WTC11 (cell line): Measurements from ENCODE around the gene JAML. TPM values are rescaled to one million over a fixed set of nuclear protein-coding genes. Genes with fewer than 3 reads are reported as not detected.

Source experiments
- ATAC-seq: fragments of 200-7000 bp; cut with Tn5 transposase; 2 replicates; pipeline ENCODE4 v1.10.0; 2021; ENCODE audit warnings: mild to moderate bottlenecking, moderate library complexity
- CTCF ChIA-PET: fragments of 300-600 bp; sonication (Branson Sonifier 250); formaldehyde crosslinking; loops from one replicate; lab custom pipeline; 2021; ENCODE audit warnings: antibody characterized with exemption; lab: Charles Lee
- POLR2A ChIA-PET: fragments of 350-600 bp; sonication (Branson Sonifier 250); formaldehyde crosslinking; loops from one replicate; lab custom pipeline; 2021; ENCODE audit warnings: antibody characterized with exemption; lab: Charles Lee
- DNase-seq: peaks from one replicate; pipeline ENCODE4 v3.0.0; 2021; ENCODE audit warnings: low spot score
- H3K27ac Mint-ChIP-seq: 2 replicates; pipeline ENCODE4 v1.8.0; 2021; ENCODE audit warnings: mixed read lengths
- H3K27me3 Mint-ChIP-seq: 2 replicates; pipeline ENCODE4 v1.8.0; 2021; ENCODE audit warnings: low read depth, mild to moderate bottlenecking, moderate library complexity, mixed read lengths
- H3K36me3 Mint-ChIP-seq: 2 replicates; pipeline ENCODE4 v1.8.0; 2021; ENCODE audit warnings: mixed read lengths
- H3K4me1 Mint-ChIP-seq: 2 replicates; pipeline ENCODE4 v1.8.0; 2022; ENCODE audit warnings: mixed read lengths
- H3K4me3 Mint-ChIP-seq: 2 replicates; pipeline ENCODE4 v1.8.0; 2021; ENCODE audit warnings: mild to moderate bottlenecking, moderate library complexity, mixed read lengths
- H3K9me3 Mint-ChIP-seq: 2 replicates; pipeline ENCODE4 v1.8.0; 2021; ENCODE audit warnings: mixed read lengths
- CTCF ChIP-seq: fragments of 200-600 bp; IDR thresholded peaks from 2 replicates; pipeline ENCODE4 v1.8.0; 2022; ENCODE audit warnings: antibody characterized with exemption
- ETV6 ChIP-seq: sonication (generic); formaldehyde crosslinking; IDR thresholded peaks from 2 replicates; pipeline ENCODE4 v1.8.1; 2022; ENCODE audit warnings: mild to moderate bottlenecking, missing genetic modification reagents
- FOXK1 ChIP-seq: sonication (generic); formaldehyde crosslinking; IDR thresholded peaks from 2 replicates; pipeline ENCODE4 v1.8.0; 2022; ENCODE audit warnings: mild to moderate bottlenecking, moderate library complexity, missing genetic modification reagents
- FOXP1 ChIP-seq: sonication (generic); formaldehyde crosslinking; IDR thresholded peaks from 2 replicates; pipeline ENCODE4 v1.8.0; 2022; ENCODE audit warnings: missing genetic modification reagents, mild to moderate bottlenecking, moderate library complexity, borderline replicate concordance
- GABPB1 ChIP-seq: sonication (generic); formaldehyde crosslinking; IDR thresholded peaks from 2 replicates; pipeline ENCODE4 v1.8.1; 2023; ENCODE audit warnings: mild to moderate bottlenecking, missing genetic modification reagents
- JUN ChIP-seq: sonication (generic); formaldehyde crosslinking; IDR thresholded peaks from 2 replicates; pipeline ENCODE4 v1.8.0; 2023; ENCODE audit warnings: mild to moderate bottlenecking, missing genetic modification reagents
- OVOL2 ChIP-seq: fragments of 250-450 bp; sonication (Bioruptor Pico); IDR thresholded peaks from 2 replicates; pipeline ENCODE4 v1.9.0; 2021; ENCODE audit warnings: mild to moderate bottlenecking, borderline replicate concordance
- PRDM15 ChIP-seq: sonication (generic); formaldehyde crosslinking; IDR thresholded peaks from 2 replicates; pipeline ENCODE4 v1.8.0; 2022; ENCODE audit warnings: missing genetic modification reagents
- PRRX2 ChIP-seq: fragments of 250-450 bp; sonication (Bioruptor Pico); IDR thresholded peaks from 2 replicates; pipeline ENCODE4 v1.8.0; 2021; ENCODE audit warnings: mild to moderate bottlenecking
- USF1 ChIP-seq: sonication (generic); formaldehyde crosslinking; IDR thresholded peaks from 2 replicates; pipeline ENCODE4 v1.8.0; 2022; ENCODE audit warnings: mild to moderate bottlenecking, missing genetic modification reagents
- ZNF121 ChIP-seq: sonication (generic); formaldehyde crosslinking; IDR thresholded peaks from 2 replicates; pipeline ENCODE4 v1.8.0; 2023; ENCODE audit warnings: missing genetic modification reagents
- total RNA-seq: library from RNA; stranded (reverse); gene quantifications from 3 replicates; pipeline ENCODE4 v1.2.3, GENCODE V29; 2021
- TF ChIP-seq, protein P1 (sequence below): sonication (generic); formaldehyde crosslinking; IDR thresholded peaks from 2 replicates; pipeline ENCODE4 v1.8.0; 2023; ENCODE audit warnings: missing genetic modification reagents, mild to moderate bottlenecking, borderline replicate concordance
- TF ChIP-seq, protein P2 (sequence below): sonication (generic); formaldehyde crosslinking; conservative IDR thresholded peaks from 2 replicates; pipeline ENCODE4 v1.8.1; 2023; ENCODE audit warnings: mild to moderate bottlenecking, low read depth, missing genetic modification reagents, moderate library complexity
- TF ChIP-seq, protein P3 (sequence below): sonication (generic); formaldehyde crosslinking; IDR thresholded peaks from 2 replicates; pipeline ENCODE4 v1.8.1; 2023; ENCODE audit warnings: mild to moderate bottlenecking, missing genetic modification reagents
- TF ChIP-seq, protein P4 (sequence below): sonication (generic); formaldehyde crosslinking; IDR thresholded peaks from 2 replicates; pipeline ENCODE4 v1.8.0; 2022; ENCODE audit warnings: mild to moderate bottlenecking, missing genetic modification reagents
- TF ChIP-seq, protein P5 (sequence below): sonication (generic); formaldehyde crosslinking; IDR thresholded peaks from 2 replicates; pipeline ENCODE4 v1.8.0; 2023; ENCODE audit warnings: missing genetic modification reagents

JAML gene
- total RNA-seq, 1 experiment from 2014 or later: 0.24 TPM

GRCh38 chr11:118145285-118146227 lies 79.3 kb downstream of the JAML start:
- ChIA-PET POLR2A (no interaction called here), CTCF (interaction anchor here (0.6 to 9.0 kb wide), 9 partner anchors 10 to 150 kb away, joined by 3 to 153 read pairs (median 3); no protein-coding TSS in a partner anchor)
- H3K27me3 Mint-ChIP-seq: peaks cover 58% of the 10 kb centered on the region
- no peaks in the 10 kb centered on the region for H3K9me3 Mint-ChIP-seq
- H3K4me1 Mint-ChIP-seq: peaks cover 33% of the 10 kb centered on the region
- peak overlapping the region; percentile 70 for H3K4me3 Mint-ChIP-seq
- ATAC-seq (peak; percentile 80), DNase-seq (peak; percentile 93)
- no peak overlapping the region for H3K27ac Mint-ChIP-seq
- H3K36me3 Mint-ChIP-seq: no peaks in the 10 kb centered on the region
- no peak for TF ChIP-seq ZNF121
- peak; percentile 86 for TF ChIP-seq ETV6 (CRISPR knock-in tag)
- TF ChIP-seq FOXP1: 0 out of 2 replicates have a peak, but pooled peaks have one; percentile 23
- TF ChIP-seq, protein P1, sequence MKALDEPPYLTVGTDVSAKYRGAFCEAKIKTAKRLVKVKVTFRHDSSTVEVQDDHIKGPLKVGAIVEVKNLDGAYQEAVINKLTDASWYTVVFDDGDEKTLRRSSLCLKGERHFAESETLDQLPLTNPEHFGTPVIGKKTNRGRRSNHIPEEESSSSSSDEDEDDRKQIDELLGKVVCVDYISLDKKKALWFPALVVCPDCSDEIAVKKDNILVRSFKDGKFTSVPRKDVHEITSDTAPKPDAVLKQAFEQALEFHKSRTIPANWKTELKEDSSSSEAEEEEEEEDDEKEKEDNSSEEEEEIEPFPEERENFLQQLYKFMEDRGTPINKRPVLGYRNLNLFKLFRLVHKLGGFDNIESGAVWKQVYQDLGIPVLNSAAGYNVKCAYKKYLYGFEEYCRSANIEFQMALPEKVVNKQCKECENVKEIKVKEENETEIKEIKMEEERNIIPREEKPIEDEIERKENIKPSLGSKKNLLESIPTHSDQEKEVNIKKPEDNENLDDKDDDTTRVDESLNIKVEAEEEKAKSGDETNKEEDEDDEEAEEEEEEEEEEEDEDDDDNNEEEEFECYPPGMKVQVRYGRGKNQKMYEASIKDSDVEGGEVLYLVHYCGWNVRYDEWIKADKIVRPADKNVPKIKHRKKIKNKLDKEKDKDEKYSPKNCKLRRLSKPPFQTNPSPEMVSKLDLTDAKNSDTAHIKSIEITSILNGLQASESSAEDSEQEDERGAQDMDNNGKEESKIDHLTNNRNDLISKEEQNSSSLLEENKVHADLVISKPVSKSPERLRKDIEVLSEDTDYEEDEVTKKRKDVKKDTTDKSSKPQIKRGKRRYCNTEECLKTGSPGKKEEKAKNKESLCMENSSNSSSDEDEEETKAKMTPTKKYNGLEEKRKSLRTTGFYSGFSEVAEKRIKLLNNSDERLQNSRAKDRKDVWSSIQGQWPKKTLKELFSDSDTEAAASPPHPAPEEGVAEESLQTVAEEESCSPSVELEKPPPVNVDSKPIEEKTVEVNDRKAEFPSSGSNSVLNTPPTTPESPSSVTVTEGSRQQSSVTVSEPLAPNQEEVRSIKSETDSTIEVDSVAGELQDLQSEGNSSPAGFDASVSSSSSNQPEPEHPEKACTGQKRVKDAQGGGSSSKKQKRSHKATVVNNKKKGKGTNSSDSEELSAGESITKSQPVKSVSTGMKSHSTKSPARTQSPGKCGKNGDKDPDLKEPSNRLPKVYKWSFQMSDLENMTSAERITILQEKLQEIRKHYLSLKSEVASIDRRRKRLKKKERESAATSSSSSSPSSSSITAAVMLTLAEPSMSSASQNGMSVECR (CRISPR knock-in tag): no peak; the same call in 1 of the 2 replicates
- 0 out of 2 replicates have a peak, but pooled peaks have one; percentile 11 for TF ChIP-seq PRDM15 (CRISPR knock-in tag)
- TF ChIP-seq PRRX2: no peak
- TF ChIP-seq FOXK1 (CRISPR knock-in tag): peak; percentile 39; the same call in 1 of the 2 replicates
- TF ChIP-seq, protein P2, sequence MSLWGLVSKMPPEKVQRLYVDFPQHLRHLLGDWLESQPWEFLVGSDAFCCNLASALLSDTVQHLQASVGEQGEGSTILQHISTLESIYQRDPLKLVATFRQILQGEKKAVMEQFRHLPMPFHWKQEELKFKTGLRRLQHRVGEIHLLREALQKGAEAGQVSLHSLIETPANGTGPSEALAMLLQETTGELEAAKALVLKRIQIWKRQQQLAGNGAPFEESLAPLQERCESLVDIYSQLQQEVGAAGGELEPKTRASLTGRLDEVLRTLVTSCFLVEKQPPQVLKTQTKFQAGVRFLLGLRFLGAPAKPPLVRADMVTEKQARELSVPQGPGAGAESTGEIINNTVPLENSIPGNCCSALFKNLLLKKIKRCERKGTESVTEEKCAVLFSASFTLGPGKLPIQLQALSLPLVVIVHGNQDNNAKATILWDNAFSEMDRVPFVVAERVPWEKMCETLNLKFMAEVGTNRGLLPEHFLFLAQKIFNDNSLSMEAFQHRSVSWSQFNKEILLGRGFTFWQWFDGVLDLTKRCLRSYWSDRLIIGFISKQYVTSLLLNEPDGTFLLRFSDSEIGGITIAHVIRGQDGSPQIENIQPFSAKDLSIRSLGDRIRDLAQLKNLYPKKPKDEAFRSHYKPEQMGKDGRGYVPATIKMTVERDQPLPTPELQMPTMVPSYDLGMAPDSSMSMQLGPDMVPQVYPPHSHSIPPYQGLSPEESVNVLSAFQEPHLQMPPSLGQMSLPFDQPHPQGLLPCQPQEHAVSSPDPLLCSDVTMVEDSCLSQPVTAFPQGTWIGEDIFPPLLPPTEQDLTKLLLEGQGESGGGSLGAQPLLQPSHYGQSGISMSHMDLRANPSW (CRISPR knock-in tag): no peak
- TF ChIP-seq OVOL2 (CRISPR knock-in tag): no peak
- peak; percentile 89 for TF ChIP-seq CTCF
- TF ChIP-seq, protein P3, sequence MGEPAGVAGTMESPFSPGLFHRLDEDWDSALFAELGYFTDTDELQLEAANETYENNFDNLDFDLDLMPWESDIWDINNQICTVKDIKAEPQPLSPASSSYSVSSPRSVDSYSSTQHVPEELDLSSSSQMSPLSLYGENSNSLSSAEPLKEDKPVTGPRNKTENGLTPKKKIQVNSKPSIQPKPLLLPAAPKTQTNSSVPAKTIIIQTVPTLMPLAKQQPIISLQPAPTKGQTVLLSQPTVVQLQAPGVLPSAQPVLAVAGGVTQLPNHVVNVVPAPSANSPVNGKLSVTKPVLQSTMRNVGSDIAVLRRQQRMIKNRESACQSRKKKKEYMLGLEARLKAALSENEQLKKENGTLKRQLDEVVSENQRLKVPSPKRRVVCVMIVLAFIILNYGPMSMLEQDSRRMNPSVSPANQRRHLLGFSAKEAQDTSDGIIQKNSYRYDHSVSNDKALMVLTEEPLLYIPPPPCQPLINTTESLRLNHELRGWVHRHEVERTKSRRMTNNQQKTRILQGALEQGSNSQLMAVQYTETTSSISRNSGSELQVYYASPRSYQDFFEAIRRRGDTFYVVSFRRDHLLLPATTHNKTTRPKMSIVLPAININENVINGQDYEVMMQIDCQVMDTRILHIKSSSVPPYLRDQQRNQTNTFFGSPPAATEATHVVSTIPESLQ (CRISPR knock-in tag): no peak
- peak; percentile 23; the same call in 1 of the 2 replicates for TF ChIP-seq USF1 (CRISPR knock-in tag)
- peak; percentile 28; the same call in 1 of the 2 replicates for TF ChIP-seq GABPB1 (CRISPR knock-in tag)
- TF ChIP-seq, protein P4, sequence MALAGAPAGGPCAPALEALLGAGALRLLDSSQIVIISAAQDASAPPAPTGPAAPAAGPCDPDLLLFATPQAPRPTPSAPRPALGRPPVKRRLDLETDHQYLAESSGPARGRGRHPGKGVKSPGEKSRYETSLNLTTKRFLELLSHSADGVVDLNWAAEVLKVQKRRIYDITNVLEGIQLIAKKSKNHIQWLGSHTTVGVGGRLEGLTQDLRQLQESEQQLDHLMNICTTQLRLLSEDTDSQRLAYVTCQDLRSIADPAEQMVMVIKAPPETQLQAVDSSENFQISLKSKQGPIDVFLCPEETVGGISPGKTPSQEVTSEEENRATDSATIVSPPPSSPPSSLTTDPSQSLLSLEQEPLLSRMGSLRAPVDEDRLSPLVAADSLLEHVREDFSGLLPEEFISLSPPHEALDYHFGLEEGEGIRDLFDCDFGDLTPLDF (CRISPR knock-in tag): no peak
- TF ChIP-seq, protein P5, sequence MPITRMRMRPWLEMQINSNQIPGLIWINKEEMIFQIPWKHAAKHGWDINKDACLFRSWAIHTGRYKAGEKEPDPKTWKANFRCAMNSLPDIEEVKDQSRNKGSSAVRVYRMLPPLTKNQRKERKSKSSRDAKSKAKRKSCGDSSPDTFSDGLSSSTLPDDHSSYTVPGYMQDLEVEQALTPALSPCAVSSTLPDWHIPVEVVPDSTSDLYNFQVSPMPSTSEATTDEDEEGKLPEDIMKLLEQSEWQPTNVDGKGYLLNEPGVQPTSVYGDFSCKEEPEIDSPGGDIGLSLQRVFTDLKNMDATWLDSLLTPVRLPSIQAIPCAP (CRISPR knock-in tag): no peak
- TF ChIP-seq JUN: no peak
